HG03135 (cell line): Measurements from ENCODE around the gene CABP7.

Experiments used
- ATAC-seq: cut with Tn5 transposase; IDR thresholded peaks from one replicate; pipeline ENCODE4 v1.9.1; 2021; ENCODE audit warnings: mild to moderate bottlenecking, moderate library complexity; ENCODE audit not compliant: unreplicated experiment

The CABP7 gene

GRCh38 chr22:29719899-29720645, at the start of gene CABP7:
Gene CABP7, plus strand, starts transcription at chr22:29720003. Its CDS starts 422 bp downstream, at chr22:29720425.
- no peak for ATAC-seq

GRCh38 chr22:29670626-29671025, 49.2 kb upstream of the CABP7 start:
- no peak for ATAC-seq

DNA sequence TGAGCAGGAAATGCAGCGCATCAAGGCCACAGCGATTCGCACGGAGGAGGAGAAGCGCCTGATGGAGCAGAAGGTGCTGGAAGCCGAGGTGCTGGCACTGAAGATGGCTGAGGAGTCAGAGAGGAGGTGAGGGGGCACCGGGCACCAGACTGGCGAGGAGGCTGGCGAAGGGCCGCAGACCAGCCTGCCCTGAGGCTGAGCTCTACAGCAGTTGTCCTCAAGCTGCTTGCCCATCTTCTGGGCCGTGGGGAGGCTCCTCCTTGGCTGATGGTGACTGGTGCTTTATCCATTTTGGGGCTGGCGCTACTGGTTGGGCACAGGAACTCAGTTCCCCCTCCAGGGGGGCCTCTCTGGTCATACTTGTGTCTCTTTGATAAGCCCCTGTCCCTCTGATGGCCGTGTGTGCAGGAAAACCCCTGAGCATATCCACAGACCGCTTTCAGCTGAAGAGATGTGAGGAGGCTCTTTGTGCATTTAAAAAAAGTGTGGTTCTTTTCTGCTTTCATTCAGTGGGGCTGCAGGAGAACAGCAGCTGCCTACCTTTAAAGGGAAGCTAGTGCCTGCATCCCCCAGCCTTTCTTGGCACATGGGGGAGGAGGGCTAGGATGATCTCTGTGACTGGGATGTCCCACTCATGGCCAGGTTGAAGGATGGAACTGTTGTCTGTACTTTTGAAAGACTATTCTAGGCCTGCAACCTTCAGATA, 46.3 kb upstream of the CABP7 start:
- no peak for ATAC-seq

- ATAC-seq, result no peak
Measured at GRCh38 chr22:29674121-29674520, 45.7 kb upstream of the CABP7 start.

- ATAC-seq, result no peak
Measured at GRCh38 chr22:29679316-29679715, 40.5 kb upstream of the CABP7 start.

GRCh38 chr22:29683536-29683935, 36.3 kb upstream of the CABP7 start:
- no peak for ATAC-seq

- no peak for ATAC-seq
Measured at GRCh38 chr22:29684244-29684643, 35.6 kb upstream of the CABP7 start.

DNA sequence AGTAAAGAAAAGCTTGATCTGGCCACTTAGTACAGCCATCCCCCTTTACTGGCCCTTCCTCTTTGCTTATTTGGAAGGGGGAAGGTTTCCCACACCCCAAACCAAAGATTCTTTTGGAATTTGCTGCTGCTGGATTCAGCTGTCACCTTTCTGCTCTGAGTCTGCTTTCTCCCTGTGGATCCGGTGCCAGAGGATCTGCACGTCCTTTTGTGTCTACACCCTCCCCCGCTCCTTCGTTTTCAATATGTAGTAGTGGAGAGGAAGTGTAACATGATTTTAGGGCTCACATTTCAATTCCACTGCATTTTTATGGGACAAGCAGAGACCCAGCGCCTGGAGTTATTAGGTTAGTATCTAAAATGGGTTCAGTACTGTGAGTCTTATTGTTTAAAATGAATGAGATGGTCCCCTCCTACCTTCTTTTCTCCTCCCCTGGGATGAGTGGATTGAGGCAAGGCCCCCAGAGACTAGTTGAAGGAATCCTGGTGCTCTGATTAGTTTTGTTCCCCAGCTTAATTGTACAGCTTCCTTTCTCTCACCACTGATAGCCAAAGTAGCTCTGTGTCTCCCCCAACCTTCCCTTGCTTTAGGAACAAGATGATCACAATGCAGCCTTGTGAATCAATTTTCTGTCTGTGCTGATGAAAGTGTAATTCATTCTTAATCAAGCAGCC, 30.5 kb upstream of the CABP7 start:
- ATAC-seq, result no peak

DNA sequence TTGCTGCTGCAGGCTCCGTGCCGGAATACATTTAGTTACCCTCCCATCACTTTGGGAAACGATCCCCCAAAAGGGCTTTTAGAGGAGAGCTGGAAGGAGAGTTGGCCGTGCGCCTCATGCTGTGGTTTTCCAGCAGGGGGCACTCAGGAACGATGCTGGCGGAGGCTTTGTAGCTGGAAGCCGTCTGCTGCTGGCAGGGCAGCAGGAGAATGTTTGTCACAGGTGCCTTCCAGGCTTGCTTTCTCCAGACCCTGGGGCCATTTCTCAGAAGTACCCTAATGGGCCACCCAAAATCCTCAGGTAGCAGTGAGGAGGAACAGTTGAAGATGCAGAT, 30.0 kb upstream of the CABP7 start:
- no peak for ATAC-seq

- ATAC-seq, result no peak
Measured at GRCh38 chr22:29690476-29690875, 29.3 kb upstream of the CABP7 start.

DNA sequence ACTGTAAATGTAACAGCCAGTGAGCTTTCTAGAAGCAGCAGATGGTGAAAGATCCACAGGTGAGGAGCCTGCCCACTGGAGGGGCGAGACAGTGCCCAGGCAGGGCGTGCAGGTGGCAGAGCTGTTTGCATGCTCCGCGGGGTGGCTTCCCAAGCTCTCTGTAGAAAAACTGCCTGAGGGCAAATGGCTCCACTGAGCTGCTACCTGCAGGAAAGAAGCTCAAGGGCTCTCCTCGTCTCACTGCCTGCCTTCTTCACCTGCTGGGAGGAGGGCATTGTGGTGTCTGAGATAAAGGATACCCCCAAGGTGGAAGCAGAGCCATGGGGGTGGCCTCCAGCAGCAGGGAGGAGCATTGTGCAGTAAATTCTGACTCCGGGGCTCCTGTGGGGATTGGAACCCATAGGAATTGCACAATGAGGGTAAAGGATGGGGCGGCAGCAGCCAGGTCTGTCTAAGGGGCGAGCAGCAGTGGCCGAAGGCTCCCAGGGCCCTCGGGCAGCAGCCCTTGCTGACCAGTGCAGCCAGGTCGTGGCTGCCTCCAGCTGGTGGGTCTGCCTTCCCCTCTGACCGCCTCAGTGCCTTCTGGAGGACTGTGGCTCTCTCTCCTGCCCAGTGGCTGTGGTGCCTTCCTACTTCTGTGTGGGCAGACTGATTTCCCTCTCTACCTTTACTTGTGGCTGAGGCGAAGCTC, 28.0 kb upstream of the CABP7 start:
- no peak for ATAC-seq

- ATAC-seq, result no peak
Measured at GRCh38 chr22:29692327-29692640, 27.5 kb upstream of the CABP7 start.

GRCh38 chr22:29693161-29693560, 26.6 kb upstream of the CABP7 start:
- ATAC-seq, result no peak

GRCh38 chr22:29693671-29694070, 26.1 kb upstream of the CABP7 start:
- no peak for ATAC-seq

GRCh38 chr22:29695129-29695926, 24.5 kb upstream of the CABP7 start:
- ATAC-seq, result no peak

- no peak for ATAC-seq
Measured at GRCh38 chr22:29697853-29698598, 21.8 kb upstream of the CABP7 start.

GRCh38 chr22:29700206-29700899, 19.4 kb upstream of the CABP7 start:
- ATAC-seq, result no peak

DNA sequence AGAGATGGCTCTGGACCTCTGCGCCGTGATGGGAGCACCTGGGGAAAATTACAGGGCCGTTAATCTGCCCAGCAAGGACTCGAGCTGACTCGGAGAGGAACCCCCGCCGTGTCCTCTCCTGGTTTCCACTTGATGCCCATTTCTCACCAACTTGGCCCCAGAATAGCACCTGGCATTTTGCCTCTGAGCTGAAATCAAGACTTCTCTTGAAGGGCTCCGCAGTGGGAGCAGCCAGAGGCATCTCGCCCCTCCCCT, 19.0 kb upstream of the CABP7 start:
- no peak for ATAC-seq

DNA sequence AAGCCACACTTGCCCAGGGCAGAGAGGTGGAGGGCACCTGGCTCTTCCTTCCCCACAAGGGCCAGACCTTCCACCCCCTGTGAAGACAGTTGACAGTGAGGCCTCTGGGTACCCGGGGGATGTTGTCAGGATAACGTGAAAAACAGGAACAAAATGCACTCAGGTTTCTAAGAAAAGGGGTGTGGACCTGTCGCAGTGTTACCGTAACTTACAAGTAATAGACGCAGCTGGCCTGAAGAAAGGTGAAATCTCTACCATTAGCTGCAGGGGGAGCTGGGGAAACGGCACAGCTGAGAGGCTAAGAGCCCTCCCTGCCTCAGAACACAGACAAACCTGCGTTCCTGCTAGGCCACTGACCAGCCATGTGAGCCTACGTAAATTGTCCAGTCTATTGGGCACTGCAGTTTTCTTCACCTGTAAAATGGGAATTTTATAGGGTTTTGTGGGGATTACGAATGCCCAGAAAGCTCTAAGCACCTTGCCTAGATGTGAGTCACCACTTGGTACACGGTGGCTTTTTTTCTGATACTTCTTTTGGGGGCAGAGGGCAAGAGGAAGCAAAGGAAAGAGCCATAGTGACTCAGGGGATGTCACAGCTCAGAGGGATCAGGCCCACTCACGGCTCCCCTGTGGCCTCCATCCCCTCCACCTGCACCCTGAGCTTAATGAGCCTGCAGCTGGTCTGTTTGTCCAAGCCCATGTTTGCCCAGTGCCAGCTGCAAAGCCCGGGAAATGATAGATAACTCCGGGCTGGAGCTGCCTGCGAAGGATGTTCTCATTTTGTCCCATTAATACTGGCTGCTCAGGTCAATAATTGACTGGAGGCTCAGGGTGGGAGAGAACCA, 18.4 kb upstream of the CABP7 start:
- no peak for ATAC-seq
